NCI-H1092 treated with DMSO at 0.1 percent for 48 hours (cell line): ENCODE results near the gene AURKA.
"Not testable (repeated sequence)": the region's sequence is repeated elsewhere in the genome, so short reads cannot be mapped to it uniquely, and the experiment has no call there.

Source experiments
- DNase-seq: peaks from one replicate; lab custom pipeline; 2025; lab: John Stamatoyannopoulos, UW

Gene AURKA

GRCh38 chr20:56420940-56421688 lies 29.1 kb upstream of the AURKA start:
- no peak for DNase-seq

GRCh38 chr20:56420028-56420427 lies 28.0 kb upstream of the AURKA start:
- no peak for DNase-seq

GRCh38 chr20:56418385-56418861 lies 26.4 kb upstream of the AURKA start:
- DNase-seq: no peak

- DNase-seq: no peak
Observed at GRCh38 chr20:56417911-56418310, 25.9 kb upstream of the AURKA start.

GRCh38 chr20:56417402-56417801 lies 25.4 kb upstream of the AURKA start:
- no peak for DNase-seq

GRCh38 chr20:56414842-56415765 lies 23.1 kb upstream of the AURKA start:
- DNase-seq: no peak

GRCh38 chr20:56412949-56413348 lies 20.9 kb upstream of the AURKA start:
- no peak for DNase-seq

GRCh38 chr20:56412473-56412790 lies 20.4 kb upstream of the AURKA start:
- DNase-seq: no peak

GRCh38 chr20:56411759-56412472 lies 19.9 kb upstream of the AURKA start, which contains the start of gene CASS4:
Gene CASS4 (plus strand): TSS chr20:56412260. CDS start chr20:56412459, 199 bp downstream.
- no peak for DNase-seq

GRCh38 chr20:56411287-56411686 lies 19.3 kb upstream of the AURKA start:
- not testable (repeated sequence) for DNase-seq

GRCh38 chr20:56409956-56410355 lies 17.9 kb upstream of the AURKA start:
- no peak for DNase-seq

GRCh38 chr20:56409521-56409920 lies 17.5 kb upstream of the AURKA start:
- DNase-seq: no peak

GRCh38 chr20:56406910-56407309 lies 14.9 kb upstream of the AURKA start:
- no peak for DNase-seq

GRCh38 chr20:56405356-56405755 lies 13.3 kb upstream of the AURKA start:
- not testable (repeated sequence) for DNase-seq

- no peak for DNase-seq
Observed at GRCh38 chr20:56403465-56403864, 11.4 kb upstream of the AURKA start.

- peak; percentile 19 for DNase-seq
Observed at GRCh38 chr20:56400001-56400640, 8.1 kb upstream of the AURKA start.

GRCh38 chr20:56395166-56395565 lies 3.2 kb upstream of the AURKA start:
- DNase-seq: no peak

GRCh38 chr20:56393653-56394052 lies 1.6 kb upstream of the AURKA start:
- no peak for DNase-seq

- DNase-seq: peak; percentile 23
Observed at GRCh38 chr20:56392881-56393482, 967 bp upstream of the AURKA start.

- peak; percentile 28 for DNase-seq
Observed at GRCh38 chr20:56391596-56392131, 351 bp downstream of the AURKA start.

GRCh38 chr20:56391037-56391436 lies 978 bp downstream of the AURKA start:
- no peak for DNase-seq
